Measurements from ENCODE around the gene NEK10.

The NEK10 gene

GRCh38 chr3:27220166-27220565, 149.0 kb downstream of the NEK10 start:
- no peak for DNase-seq

GRCh38 chr3:27219127-27219845, 149.9 kb downstream of the NEK10 start:
- no peak for DNase-seq

DNA sequence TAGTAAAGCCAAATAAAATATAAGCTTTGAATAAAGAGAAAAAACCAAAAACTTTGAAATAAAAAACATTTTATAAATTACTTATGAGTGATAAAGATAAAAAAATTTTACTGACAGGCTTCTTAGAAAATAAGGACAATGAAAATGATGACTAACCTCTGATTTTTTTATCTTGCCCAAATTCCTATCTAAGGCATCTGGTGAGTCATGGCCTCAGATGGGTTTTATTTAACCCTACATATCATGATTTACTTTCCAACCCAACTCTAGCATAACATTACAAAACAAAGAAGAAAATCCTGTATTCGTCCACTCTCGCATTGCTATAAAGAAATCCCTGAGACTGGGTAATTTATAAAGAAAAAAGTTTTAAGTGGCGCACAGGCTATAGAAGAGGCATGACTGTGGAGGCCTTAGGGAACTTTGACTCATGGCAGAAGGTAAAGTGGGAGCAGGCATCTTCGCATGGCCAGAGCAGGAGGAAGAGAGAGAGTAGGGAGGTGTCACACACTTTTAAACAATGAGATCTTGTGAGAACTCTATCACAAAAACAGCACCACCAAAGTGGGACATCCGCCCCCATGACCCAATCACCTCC, 152.1 kb downstream of the NEK10 start:
- no peak for DNase-seq

GRCh38 chr3:27216295-27216855, 152.8 kb downstream of the NEK10 start:
- no peak for DNase-seq

DNA sequence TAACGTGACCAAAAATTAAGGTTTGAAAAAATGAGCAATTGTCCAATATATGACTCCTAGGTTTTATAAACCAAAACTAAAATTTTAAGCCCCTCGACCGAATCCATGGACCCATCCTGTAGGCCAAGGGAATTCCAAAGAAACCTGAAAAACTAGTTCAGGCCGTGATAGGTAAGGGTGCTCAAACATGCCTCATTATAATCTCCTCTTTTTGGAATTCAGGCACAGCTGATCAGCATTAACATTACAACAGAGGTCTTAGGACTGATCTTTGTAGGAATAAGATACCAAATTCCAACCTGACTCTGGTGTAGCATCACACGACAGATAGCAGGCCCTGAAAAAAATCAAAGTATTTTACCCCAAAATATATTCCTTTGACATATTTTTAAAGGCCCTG, 155.7 kb downstream of the NEK10 start:
- no peak for DNase-seq

- no peak for DNase-seq
Measured at GRCh38 chr3:27209617-27210264, 159.4 kb downstream of the NEK10 start.

DNA sequence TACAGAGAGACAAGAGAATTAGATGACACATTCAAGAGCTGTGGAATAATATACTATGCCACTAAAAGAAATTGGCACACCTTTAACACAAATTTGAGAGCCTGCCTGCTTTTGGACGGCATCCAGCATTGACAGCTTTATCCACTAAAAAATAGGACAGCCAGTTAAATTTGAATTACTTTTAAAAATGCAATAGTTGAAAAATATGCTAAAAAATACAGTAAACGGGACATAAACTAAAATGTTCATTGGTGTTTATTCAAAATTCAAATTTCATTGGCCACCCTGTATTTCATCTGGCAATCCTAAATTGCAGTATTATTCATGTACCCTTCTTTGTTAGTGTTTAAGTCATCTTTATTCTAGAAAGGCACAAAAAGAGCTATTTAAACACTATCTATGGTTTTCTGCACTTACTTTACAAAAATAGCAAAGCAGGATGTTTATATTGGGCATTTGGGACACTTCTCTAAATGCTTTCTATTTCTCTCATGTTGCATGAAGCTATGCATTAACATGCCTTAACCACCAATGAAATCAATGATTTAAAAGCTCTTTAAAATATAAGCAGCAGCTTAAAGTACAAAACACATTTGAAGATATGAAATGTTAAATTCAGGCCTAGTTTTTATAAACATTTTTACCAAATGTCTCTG, 160.1 kb downstream of the NEK10 start:
- DNase-seq: no peak

- no peak for DNase-seq
Measured at GRCh38 chr3:27202959-27203358, 166.2 kb downstream of the NEK10 start.

- DNase-seq: no peak
Measured at GRCh38 chr3:27201492-27201891, 167.7 kb downstream of the NEK10 start.

- DNase-seq: no peak
Measured at GRCh38 chr3:27200721-27201489, 168.3 kb downstream of the NEK10 start.

- DNase-seq: no peak
Measured at GRCh38 chr3:27194861-27195483, 174.2 kb downstream of the NEK10 start.

GRCh38 chr3:27193056-27193455, 176.1 kb downstream of the NEK10 start:
- DNase-seq: no peak

- DNase-seq: no peak
Measured at GRCh38 chr3:27186013-27186412, 183.2 kb downstream of the NEK10 start.

GRCh38 chr3:27185231-27185989, 183.8 kb downstream of the NEK10 start:
- no peak for DNase-seq

GRCh38 chr3:27184261-27184660, 184.9 kb downstream of the NEK10 start:
- no peak for DNase-seq

DNA sequence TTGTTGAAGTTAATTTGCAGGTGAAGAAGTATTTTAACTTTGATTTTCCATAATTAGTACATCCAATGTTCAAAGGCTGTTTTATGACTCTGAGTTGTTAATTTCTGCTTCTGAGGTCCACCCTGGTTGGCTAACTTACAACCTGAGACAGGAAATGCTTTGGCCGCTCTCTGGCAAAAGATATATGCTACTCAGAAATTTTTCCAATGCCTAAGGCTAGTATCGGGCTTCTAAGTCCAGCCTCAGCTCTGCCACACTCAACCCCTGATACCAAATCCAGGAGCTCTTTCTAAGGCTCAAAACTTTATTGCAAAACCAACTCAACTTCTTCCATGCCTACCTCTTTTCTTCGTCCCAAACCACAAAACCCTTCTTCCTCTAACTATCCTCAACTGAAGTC, 192.9 kb downstream of the NEK10 start:
- no peak for DNase-seq

DNA sequence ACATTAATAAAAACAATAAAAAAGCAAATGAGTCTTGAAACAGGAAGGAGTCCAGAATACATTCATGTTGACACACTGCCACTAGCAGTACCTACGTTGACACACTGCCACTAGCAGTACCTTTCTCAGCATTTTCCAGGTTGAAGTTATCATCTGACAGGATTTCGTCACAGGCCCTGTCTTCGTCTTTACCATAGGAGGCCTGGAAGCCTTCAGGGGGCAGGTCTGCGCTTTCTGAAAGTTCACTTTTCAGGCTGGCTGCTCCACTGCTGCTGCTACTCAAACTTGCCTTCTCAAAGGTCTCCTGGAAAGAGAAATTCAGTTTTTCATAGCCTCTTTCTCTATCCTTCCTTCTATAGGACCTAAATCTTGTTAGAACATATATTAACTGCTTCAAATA, 194.7 kb downstream of the NEK10 start:
- DNase-seq: no peak

DNA sequence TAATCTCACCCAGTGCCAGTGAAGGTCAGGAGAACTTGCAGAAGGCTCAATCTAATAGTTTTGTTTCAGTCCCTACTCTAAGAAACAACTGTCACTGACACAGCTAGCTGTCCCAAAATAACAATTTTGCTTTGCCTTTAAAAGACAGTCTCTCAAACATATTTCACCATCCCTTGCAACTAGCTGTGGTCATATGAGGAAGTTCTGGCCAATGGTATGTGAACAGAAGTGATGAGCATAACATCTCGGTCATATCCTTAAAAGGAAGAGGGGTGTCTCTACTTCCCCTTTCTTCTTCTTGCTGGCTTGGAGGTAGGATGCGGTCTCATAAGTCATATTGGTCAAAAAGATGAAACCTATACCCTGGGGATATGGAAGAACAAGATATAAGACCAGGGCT, 198.1 kb downstream of the NEK10 start:
- no peak for DNase-seq

GRCh38 chr3:27166888-27167287, 202.3 kb downstream of the NEK10 start:
- DNase-seq: peak; percentile 76

- peak; percentile 35 for DNase-seq
Measured at GRCh38 chr3:27165321-27165721, 203.9 kb downstream of the NEK10 start.

- no peak for DNase-seq
Measured at GRCh38 chr3:27160779-27161287, 208.3 kb downstream of the NEK10 start.
